GM18870 (cell line): ENCODE results near the gene LSM10.
A peak's percentile ranks its signal among the peaks of the same experiment; 100 is the strongest.

Experiments
- ATAC-seq: cut with Tn5 transposase; IDR thresholded peaks from one replicate; pipeline ENCODE4 v1.9.1; 2021; ENCODE audit warnings: moderate library complexity; ENCODE audit not compliant: unreplicated experiment

The LSM10 gene

DNA sequence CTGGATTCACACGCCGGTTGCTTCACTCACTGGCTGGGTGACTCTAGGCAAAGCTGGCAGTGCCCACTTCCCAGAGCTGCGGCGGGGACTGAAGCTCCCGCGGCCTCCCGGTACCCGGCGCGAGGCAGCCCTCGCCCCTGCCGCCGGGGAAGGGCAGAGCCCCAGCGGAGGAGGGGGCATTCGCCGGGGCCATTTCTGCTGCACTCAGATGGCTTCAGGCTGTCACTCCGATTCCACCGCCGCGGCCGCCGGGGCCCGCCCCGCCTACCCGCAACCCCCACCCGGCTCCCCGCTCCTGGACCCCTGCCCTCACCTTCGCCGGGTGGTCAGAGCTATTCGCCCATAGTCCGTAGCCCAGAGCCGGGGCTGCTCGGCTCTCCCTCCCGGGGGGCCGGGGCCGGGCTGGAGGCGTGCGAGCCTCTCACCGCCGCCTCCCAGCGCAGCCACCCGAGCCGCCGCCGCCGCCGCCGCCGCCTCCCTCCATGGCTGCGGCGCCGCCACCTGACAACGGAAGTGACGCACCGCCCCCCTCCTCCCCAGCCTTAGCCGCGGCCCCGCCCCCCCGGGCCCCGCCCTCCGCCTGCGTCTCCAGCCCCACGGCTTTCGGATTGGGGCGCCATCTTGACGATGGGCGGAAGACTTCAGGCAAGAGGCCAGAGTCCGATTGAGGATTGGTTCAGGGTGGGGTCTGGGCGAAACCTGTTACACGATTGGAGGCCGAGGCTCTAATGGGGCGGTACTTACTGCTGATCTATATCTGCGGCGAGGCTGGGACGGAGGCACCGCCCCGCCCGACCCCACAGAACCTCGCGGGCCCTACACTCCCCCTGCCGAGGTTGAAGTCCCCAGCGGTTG is 12.1 kb downstream of the LSM10 start, which contains the start of gene STK40:
Gene STK40, minus strand, starts transcription at position 515 of the 855 bp plus-strand sequence. CDS start 24,592 bp downstream, outside the sequence.
- ATAC-seq = peak; percentile 86

DNA sequence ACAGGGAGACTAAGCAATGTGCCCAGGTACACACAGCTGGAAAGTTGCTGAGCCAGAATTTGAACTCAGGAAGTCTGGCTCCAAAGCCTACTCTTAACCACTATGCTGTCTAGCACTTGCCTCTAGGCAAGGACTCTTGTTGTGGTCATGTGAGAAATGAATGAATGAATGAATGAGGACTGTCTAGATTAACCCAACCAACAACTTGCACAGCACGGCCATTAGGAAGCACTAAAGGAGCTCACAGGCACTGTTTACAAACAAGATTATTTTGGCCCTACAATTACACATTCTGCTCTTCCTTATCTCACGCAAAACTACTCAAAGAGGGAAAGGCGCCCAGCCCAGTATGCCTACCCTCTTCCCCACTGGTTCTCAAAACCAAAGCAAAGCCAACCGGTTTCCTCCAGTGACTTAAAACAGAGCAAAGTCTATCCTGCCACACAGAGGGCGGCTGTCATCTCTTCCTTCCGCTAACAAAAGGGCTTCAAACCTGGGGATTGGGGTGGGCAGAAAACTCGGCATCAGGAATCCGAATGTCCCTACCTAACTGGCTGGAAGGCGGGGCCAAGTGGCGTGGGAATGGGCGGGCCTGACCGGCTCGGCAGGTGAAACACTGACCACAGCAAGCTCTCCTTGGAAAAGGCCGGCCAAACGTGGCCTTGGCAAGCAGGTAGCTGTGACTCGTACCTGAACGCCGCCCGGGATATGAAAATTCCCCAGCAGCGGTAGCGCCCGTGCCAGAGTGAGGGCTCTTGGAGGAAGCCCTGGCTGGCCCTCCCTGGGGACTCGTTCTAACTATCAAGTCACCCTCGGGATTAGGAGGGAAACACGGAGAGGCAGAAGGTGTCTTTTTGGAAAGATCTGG is 12.9 kb downstream of the LSM10 start:
- ATAC-seq = no peak

DNA sequence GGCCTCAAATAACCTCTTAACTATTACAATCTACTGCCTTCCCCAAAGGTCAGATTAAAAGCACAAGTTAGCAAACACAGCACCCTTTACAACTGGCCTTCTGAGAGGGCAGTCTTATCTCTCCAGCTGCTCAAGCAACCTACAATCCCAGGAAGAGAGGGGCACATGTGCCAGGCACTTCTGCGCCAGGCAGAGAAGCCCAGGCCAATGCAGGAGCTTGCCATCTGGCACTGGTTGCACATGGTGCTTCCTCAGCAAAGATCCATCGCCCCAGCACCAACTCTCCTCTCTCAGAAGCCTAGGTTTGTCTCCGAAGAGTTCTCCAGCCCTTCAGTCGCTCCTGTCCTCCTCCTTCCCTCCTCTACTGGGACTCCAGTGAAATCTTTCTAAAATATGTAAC is 14.5 kb downstream of the LSM10 start:
- ATAC-seq = no peak

DNA sequence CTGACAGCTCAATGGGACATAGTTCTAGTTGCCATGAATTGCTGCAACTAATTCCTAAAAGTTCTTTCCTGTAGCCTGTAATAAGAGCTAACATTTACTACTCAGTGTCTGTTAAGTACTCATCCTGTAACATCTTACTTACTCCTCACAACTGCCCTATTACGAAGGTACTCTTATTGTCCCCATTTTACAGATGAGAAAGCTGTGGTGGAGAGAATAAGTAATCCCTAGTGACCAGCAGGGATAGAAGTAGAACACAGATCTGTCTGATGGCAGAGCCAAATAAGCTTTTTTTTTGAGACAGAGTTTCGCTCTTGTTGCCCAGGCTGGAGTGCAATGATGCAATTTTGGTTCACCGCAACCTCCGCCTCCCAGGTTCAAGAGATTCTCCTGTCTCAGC is 15.0 kb downstream of the LSM10 start:
- no peak for ATAC-seq

DNA sequence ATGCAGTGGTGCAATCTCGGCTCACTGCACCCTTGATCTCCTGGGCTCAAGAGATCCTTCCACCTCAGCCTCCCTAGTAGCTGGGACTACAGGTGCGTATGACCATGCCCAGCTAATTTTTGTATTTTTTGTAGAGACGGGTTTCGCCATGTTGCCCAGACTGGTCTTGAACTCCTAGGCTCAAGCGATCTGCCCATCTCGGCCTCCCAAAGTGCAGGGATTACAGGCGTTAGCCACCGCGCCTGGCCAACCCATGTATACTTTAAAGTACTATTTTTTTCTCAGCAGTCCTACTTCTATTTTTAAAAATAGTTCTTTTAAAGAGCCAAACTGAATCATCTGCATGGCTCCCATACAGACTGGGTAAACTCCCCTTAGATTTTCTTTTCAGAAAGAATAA is 15.5 kb downstream of the LSM10 start:
- no peak for ATAC-seq

DNA sequence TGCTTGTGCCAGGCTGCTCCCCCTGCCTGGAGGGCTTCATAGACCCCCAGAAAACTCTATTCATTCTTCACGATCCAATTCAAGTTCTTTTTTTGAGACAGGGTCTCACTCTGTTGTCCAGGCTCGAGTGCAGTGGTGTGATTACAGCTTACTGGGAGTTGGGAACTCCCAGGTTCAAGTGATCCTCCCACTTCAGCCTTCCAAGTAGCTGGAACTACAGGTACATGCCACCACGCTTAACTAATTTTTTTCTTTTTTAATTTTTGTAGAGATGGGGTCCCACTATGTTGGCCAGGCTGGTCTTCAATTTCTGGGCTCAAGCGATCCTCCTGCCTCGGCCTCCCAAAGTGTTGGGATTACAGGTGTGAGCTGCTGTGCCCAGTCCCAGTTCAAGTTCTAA is 16.3 kb downstream of the LSM10 start:
- no peak for ATAC-seq

DNA sequence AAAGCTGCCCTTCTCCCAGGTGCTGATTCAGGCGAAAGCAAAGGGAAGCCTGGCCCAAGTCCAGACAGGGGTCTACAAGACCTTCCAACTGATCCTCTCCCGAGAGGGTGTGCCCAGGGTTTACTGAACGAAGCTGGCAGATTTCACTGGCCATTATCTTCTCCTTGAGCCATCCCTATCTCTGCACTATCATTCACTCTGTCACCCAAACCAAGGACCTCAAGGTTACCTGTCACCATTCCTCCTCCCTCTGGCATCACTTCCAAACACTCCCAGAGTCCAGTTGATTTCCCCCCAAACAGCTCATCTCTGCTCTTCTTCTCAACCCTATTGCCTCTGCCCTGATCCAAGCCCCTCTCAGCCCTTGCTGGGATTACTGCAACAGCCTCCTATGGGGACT is 16.9 kb downstream of the LSM10 start:
- no peak for ATAC-seq

DNA sequence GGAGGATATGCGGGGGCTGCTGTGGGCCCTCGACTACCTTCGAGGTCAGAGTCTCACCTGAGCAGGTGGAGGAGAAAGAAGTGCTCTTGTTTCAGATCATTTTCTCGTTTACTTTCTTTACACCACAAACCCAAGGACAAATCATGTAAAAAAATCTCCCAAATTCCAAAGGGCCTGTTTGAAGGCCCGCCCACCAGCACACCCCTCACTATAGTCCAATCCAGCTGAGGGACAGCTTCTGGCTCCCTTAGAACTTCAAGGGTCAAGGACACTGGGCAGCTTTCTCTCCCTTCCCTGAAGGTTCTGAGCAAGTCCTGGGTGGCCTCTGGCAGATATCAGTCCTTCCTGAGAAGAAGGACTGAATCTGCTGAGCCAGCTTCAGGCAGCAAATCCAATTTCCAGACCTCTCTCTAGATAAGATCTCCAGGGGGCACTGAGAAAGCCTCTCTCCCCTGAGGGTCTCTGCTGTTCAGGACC is 17.5 kb downstream of the LSM10 start:
- ATAC-seq = no peak

DNA sequence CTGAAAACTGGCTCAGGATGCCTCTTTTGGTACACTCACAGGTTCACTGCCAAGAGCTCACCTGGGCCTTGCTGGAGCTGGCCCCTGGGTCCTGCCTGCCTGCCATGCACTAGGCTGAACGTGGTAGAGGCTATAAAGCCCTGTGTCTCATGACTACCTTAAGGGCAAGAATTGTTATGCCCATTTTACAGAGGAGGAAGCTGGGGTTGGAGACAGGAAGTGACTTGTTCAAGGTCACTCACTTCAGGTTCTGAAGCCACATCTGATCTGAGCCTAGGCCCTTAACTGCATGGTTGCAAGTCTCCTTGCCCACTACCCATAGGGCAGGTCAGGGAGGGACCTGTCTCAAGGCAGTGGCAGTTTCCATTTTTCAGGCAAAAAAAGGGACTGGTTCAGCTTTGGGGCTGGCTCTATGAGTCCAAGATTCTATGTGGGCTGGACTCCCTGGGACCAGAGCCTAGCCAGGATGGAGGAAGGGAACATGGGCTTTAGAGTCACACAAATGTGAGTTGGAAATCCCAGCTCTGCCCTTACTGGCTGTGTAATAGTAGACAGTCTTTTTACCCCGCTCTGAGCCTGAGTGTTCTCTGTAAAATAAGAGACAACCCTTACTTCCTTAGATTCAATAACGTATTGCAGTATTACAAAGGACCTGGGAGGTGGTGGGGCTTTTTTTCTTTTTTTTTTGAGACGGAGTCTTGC is 19.8 kb downstream of the LSM10 start:
- ATAC-seq = no peak

DNA sequence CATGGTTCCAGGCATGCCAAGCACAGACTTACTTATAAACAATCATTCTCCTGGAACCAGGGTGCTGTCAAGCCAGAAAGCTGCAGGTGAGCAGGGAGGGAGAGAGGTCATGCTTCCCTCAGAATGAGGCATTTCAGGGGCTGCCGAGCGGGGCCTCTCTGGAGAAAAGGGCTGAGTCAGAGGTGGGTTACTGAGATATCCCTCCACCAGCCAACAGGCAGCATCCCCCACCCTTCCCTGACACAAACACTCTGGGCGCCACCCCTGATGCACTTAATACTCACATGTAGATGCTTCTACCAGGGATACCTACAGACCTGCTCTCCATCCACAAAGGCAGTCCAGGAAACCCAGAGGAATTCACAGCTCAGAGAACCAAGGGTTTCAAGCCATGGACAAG is 25.1 kb downstream of the LSM10 start:
- no peak for ATAC-seq

DNA sequence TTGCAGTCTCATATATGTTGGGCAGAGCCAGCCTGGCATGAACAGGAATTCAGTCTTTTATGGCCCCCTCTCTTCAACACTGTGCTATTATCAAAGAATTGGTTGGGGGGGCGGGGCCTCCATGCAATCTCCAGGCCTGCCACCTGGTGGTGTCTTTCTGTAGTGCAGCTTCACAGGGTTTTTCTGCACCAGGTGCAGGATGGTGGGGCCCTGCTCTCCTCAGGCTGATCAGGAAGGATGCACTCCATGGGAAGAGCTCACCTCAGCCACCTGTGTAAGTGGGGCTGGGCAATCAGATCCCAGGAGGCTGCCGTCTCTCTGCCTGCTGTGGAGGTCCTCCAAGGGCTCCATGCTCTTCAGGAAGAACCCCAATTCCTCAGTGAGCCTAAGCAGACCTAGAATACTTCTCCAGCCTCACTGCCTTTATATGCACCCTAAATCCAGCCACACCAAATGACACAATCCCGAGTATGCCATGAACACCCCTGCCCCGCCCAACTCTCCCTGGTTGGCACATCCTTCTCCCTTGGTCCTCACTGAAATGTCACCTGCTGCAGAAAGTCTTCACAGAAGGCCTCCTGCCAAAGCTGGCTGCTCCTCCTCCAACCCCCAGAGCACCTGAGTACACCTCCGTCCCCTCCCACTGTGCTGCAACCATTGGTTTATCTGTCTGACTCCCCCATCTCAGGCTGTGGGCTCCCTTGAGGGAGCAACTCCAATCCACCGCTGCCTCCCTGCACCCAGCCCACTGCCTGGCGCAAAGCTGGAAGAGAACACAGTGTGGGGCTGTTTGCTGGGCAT is 28.4 kb downstream of the LSM10 start:
- no peak for ATAC-seq

DNA sequence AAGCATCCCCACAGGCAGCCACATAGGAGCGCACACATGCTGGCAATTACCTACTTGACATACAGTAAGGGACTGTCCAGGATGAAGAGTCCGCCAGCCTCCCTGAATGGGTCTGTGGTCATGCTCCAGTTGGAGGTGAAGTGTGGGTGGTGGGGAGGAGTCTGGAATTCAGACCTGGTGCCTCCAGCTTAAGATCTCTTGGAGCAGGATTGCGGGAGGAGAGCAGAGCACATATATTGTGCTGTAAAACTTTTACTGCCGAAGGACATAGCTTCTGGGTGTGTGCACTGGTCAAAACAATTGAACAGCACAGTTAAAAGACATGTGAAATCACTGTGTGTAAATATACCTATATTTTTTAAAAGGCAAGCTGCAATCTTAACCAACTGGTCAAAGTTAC is 29.9 kb downstream of the LSM10 start:
- no peak for ATAC-seq

DNA sequence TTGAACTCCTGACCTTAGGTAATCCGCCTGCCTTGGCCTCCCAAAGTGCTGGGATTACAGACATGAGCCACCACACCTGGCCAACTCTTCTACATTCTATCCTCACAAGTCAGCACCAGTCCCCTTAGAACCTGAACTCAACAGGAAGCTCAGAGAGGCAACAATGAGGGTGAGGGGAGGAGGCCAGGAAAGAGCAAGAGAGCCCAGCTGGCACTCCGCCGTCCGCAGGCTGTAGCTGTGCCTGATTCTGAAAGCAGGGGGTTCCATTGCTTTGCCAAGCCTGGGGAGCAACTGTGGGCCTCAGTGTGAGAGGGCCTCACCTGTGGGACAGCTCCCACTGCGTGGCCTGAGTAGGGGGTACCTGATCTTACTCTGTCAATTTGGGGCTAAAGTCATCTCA is 30.6 kb downstream of the LSM10 start:
- no peak for ATAC-seq

DNA sequence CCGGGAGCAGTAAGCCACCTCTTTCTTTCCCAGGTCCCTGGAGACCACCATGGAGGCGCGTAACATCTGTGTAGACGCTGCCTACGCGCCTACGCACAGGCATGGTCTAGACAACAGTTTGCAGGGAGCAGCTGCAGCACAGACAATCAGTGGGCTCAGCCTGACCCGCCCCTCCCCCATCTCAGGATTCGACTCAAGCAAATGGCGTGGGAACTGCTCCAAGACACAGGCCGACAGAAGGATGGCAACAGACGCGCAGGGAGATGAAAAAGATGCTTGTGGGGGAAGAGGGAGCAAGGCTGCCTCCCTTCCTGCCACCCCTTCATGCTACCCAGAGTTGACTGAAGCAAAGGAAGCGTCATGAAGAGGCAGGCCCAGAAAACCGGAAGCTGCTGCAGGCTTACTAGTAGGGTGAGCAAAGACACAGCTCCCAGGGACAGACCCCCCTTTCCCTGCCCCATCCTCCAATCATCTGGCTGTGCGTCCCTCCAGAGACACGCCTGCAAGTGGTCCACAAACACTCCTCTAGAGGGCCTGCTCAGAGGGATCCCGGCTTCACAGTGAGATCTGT is 31.5 kb downstream of the LSM10 start:
- ATAC-seq = no peak

DNA sequence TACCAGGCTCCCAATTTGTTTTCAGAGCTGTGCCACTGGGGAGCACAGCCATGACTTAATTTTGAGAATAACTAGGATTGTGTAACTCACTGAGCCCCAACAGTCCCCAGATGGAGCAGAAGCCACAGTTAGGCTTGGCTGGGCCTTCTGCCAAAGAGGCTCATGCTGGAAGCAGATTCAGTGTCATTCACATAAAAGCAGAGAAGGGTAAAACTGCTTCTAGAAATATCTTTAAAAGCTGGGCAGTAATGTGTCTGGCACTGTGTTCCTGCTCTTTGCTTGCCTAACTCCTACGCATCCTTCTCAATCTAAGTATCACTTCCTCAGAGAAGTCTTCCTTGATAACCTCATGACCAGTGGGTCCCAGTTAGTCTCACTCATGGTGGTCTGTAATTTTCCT is 32.3 kb downstream of the LSM10 start:
- ATAC-seq = no peak

DNA sequence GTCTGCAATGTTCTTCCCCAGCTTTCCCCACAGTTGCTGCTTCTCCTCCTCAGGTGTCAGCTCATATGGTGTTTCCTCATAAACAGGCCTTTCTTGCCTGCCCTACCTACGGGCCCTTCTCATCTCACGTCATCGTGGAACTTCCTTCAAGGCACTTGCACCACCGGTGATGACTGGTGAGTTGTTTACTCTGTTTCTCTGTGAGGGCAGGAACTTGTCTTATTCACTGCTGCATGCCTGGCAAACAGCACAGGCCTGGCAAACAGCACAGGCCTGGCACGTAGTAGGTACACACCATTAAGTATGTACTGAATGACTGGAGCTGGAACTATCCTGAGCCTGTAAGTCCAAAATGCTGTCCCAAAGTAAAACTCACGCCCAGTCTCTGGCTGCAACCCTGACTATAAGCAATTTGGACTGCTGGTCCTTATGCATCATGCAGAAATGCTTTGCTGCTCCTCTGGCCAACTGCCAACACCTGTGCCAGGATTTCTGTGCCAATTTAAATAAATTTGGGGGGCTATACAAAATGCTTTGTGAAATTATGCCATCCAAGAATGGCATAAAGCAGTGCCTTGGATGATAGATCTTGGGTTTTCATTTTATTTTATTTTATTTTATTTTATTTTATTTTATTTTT is 37.7 kb downstream of the LSM10 start:
- ATAC-seq = no peak

DNA sequence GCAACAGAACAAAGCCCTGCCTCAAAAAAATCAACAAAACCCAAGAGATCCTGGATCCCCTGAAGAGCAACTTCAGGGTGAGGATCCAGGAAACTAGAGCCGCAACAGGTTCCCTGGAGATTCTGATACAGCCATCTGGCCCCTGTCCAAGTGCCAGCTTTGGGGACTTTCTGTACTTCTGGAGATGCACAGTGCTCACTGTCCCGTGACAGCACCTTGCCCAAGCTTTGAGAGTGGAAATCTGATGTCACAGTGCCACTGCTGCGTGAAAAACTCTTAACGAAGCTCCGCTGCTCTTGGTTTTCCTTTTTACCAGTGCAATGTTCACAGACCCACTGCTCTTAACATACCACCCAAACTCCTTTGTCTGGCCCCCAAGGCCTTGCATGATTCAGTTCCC is 38.3 kb downstream of the LSM10 start:
- ATAC-seq = no peak

DNA sequence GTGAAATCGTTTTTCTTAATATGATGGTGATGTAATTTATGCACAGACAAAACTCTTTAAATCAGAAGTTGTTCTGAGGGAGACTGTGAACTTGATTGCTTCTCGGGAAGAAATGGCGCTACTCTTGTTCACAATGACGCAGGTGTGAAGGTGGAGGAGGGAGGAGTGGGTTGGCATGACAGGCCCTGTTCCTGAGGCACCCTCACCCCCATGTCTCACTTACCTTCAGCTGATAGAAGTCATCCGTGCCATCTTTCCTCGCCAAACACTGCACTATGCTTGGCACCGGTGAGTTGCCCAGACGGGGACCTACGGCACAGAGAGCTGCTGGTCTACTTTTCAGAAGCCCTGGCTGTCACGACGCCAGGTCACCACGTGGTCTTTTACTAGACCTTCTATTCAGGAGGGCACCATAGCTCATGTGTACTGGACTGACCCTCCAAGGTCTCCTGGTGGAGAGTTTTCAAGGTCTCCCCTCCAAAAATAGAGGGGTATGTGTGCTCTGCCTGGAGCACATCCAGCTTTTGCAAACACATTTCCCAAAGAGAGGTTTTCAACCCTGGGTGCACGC is 39.1 kb downstream of the LSM10 start:
- no peak for ATAC-seq

DNA sequence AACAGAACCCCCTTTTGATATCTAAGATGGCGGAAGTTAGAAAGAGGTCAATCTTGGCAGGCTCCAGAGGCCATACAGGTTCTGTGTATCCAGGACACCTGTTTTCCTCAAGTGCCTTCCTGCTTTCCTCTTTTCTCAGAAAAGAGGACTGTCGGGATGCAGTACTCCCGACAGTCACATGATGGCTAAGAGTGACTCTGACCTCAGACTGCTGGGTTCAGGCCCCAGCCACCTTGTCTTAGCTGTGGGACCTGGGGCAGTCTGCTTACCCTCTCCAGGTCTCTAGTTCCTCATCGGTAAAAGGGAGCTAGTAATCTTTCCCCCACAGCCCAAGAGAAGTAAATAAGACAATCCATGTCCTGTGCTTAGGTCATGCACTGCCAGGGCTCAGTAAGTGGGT is 41.9 kb downstream of the LSM10 start:
- no peak for ATAC-seq
